Measurements from ENCODE around the gene IP6K3. TPM values are rescaled to one million over a fixed set of nuclear protein-coding genes. Genes with fewer than 3 reads are reported as not detected.

Gene IP6K3
- total and polyA plus RNA-seq, 3 donors from 2014 or later = 0.15 to 0.16 TPM; not detected in 1

DNA sequence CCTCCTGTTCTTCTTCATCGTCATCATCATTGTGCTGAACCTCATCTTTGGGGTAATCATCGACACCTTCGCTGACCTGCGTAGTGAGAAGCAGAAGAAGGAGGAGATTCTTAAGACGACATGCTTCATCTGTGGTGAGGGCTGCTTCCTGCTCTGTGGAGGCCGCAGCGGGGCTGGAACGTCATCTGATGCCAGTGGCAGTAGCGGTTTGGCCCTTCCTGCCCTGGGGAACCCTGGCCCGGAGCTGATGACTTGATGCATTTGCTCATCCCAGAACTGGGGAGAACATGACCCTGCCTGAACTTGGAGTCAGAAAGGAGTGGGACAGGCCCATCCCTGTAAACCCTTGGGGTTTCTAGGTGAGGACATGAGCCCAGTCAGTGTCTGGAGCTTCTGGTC is 53.9 kb downstream of the IP6K3 start:
- TF ChIP-seq, protein P1, sequence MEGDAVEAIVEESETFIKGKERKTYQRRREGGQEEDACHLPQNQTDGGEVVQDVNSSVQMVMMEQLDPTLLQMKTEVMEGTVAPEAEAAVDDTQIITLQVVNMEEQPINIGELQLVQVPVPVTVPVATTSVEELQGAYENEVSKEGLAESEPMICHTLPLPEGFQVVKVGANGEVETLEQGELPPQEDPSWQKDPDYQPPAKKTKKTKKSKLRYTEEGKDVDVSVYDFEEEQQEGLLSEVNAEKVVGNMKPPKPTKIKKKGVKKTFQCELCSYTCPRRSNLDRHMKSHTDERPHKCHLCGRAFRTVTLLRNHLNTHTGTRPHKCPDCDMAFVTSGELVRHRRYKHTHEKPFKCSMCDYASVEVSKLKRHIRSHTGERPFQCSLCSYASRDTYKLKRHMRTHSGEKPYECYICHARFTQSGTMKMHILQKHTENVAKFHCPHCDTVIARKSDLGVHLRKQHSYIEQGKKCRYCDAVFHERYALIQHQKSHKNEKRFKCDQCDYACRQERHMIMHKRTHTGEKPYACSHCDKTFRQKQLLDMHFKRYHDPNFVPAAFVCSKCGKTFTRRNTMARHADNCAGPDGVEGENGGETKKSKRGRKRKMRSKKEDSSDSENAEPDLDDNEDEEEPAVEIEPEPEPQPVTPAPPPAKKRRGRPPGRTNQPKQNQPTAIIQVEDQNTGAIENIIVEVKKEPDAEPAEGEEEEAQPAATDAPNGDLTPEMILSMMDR (IDR thresholded peaks at IDR 0.05) = no peak
- no peak for TF ChIP-seq POLR2A (IDR thresholded peaks at IDR 0.05)
- 68 to 69% methylated on average over 10 of the region's 10 CpGs for WGBS, 2 donors
- H3K9me3 ChIP-seq = no peaks in the 10 kb centered on the region
- no peaks in the 10 kb centered on the region for H3K36me3 ChIP-seq (ENCODE audit: low read depth, missing control alignments)
- DNase-seq = peak; percentile 45
- no peak overlapping the region for H3K4me3 ChIP-seq
- H3K27me3 ChIP-seq = no peaks in the 10 kb centered on the region
- peaks cover 31% of the 10 kb centered on the region for H3K4me1 ChIP-seq
- peak overlapping the region in 1 of 2 donors; percentile 53 for H3K27ac ChIP-seq
- intact Hi-C loops (cut with DNase I; ENCODE audit: low total_unique reads) = no loop called here

DNA sequence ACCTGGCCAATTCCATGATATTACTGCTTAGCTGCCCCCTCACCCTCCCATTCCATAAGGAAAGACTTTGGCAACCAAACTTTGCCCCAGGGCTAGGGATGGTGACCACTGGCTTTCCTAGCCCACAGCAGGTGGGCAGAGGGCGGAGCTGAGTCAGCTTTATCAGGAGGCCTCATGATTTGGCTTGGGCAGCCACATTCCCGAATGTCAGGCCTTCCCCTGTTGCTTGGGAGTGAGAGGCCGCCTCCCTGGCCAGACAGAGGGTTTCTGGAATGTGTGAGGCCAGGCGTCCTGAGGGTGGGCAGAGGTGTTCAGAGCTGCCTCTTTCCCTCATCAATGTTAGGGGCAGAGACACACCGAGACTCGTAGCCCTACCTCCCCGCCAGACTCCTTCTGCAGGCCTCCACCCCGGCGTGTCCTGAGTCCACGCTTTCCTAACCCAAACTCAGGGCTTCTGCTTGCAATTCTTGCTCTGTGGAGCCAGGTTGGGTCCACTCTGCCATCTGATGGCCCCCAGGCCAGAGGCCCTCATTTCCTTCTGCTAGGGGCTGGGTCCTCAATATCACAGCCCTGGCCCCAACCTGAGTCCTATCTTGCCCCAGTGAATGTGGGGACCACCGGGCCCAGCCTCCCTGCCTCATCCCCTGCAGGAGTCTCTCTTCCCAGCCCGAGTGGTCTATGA is 54.5 kb downstream of the IP6K3 start:
- H3K4me1 ChIP-seq = peaks cover 30% of the 10 kb centered on the region
- DNase-seq = peak; percentile 59

DNA sequence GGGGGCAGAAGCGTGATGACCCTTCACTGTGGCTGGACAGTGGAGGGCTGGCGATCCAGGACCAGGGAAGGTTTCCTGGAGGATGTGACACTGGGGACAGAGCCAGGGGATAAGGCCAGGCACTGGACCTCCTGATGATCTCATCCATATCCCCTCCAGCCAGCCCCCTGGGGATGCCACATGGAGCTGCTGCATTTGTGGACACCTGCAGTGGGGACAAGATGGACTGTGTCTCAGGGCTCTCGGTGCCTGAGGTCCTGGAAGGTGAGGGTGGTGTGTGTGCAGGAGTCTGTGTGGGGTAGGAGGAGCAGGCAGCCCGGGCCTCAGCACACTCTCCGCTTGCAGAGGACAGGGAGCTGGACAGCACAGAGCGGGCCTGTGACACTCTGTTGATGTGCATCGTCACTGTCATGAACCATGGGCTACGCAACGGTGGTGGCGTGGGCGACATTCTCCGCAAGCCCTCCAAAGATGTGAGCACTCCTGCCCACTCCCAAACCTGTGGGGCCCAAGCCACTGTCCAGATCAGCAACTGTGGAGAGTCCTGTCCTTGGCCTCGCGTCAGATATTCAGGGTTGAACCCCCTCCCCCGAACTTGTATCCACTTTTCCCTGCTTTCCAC is 55.1 kb downstream of the IP6K3 start:
- intact Hi-C loops (cut with DNase I; ENCODE audit: low total_unique reads) = no loop called here
- 83 to 86% methylated on average over 9 to 15 of the region's 15 CpGs for WGBS, 2 donors
- Histone ChIP-seq H3K36me3 (ENCODE audit: low read depth, missing control alignments) (no peaks in the 10 kb centered on the region), H3K9me3 (no peaks in the 10 kb centered on the region), H3K27ac (peak overlapping the region in 1 of 2 donors; percentile 53), H3K4me3 (no peak overlapping the region), H3K27me3 (no peaks in the 10 kb centered on the region), H3K4me1 (peaks cover 23% of the 10 kb centered on the region)
- no peak for DNase-seq
- TF ChIP-seq, protein P1 (IDR thresholded peaks at IDR 0.05) = no peak
- TF ChIP-seq POLR2A (IDR thresholded peaks at IDR 0.05) = no peak

More for the DNA sequence above, 54.5 kb downstream of the IP6K3 start:
- Histone ChIP-seq H3K9me3 (no peaks in the 10 kb centered on the region), H3K27me3 (no peaks in the 10 kb centered on the region), H3K27ac (peak overlapping the region in 1 of 2 donors; percentile 53), H3K36me3 (ENCODE audit: low read depth, missing control alignments) (no peaks in the 10 kb centered on the region), H3K4me3 (no peak overlapping the region)
- intact Hi-C loops (cut with DNase I; ENCODE audit: low total_unique reads) = no loop called here
- WGBS, 2 donors = 70 to 74% methylated on average over 8 to 12 of the region's 12 CpGs
- TF ChIP-seq POLR2A (IDR thresholded peaks at IDR 0.05) = no peak
- TF ChIP-seq, protein P1 (IDR thresholded peaks at IDR 0.05) = no peak

- no peak for DNase-seq
- intact Hi-C loops (cut with DNase I; ENCODE audit: low total_unique reads) = no loop called here
- Histone ChIP-seq H3K36me3 (ENCODE audit: low read depth, missing control alignments) (no peaks in the 10 kb centered on the region), H3K4me1 (peaks cover 15% of the 10 kb centered on the region), H3K9me3 (no peaks in the 10 kb centered on the region), H3K4me3 (no peak overlapping the region), H3K27ac (no peak overlapping the region), H3K27me3 (no peaks in the 10 kb centered on the region)
- WGBS, 2 donors = 91 to 93% methylated on average over 13 of the region's 13 CpGs
- TF ChIP-seq POLR2A (IDR thresholded peaks at IDR 0.05) = no peak
- TF ChIP-seq, protein P1 (IDR thresholded peaks at IDR 0.05) = no peak
These were observed 55.9 kb downstream of the IP6K3 start for GRCh38 chr6:33690766-33691165.

All from testis (tissue), 3 donors.